Neural cell (in vitro differentiated cells): ENCODE measurements around the gene ENPP1.

Experiments used
- EP300 ChIP-seq: fragments of 450-650 bp; conservative IDR thresholded peaks from 2 replicates; pipeline ENCODE4 v1.6.1; 2014; ENCODE audit warnings: antibody characterized with exemption, mild to moderate bottlenecking, moderate library complexity; ENCODE audit not compliant: poor library complexity, severe bottlenecking
- EZH2 ChIP-seq: fragments of 200-600, 300-800 bp; shearing (Covaris generic), sonication (generic); IDR thresholded peaks from 2 replicates; pipeline ENCODE4 v1.6.1; 2014; ENCODE audit warnings: antibody characterized with exemption, low read length, borderline replicate concordance, mild to moderate bottlenecking; ENCODE audit not compliant: insufficient read depth, poor library complexity, severe bottlenecking
- MXI1 ChIP-seq: fragments of 450-650 bp; conservative IDR thresholded peaks from 2 replicates; pipeline ENCODE4 v1.6.1; 2014; ENCODE audit warnings: antibody characterized with exemption, mild to moderate bottlenecking; ENCODE audit not compliant: poor library complexity, severe bottlenecking
- POLR2AphosphoS5 ChIP-seq: IDR thresholded peaks from 2 replicates; pipeline ENCODE4 v1.6.1; 2012
- TAF1 ChIP-seq: IDR thresholded peaks from 2 replicates; pipeline ENCODE4 v1.6.1; 2012; ENCODE audit warnings: low read depth
- TF ChIP-seq, protein P1 (sequence below): fragments of 450-650 bp; IDR thresholded peaks from 2 replicates; pipeline ENCODE4 v1.5.1; 2014; ENCODE audit warnings: antibody characterized with exemption, mild to moderate bottlenecking, moderate library complexity; ENCODE audit not compliant: poor library complexity, severe bottlenecking

DNA sequence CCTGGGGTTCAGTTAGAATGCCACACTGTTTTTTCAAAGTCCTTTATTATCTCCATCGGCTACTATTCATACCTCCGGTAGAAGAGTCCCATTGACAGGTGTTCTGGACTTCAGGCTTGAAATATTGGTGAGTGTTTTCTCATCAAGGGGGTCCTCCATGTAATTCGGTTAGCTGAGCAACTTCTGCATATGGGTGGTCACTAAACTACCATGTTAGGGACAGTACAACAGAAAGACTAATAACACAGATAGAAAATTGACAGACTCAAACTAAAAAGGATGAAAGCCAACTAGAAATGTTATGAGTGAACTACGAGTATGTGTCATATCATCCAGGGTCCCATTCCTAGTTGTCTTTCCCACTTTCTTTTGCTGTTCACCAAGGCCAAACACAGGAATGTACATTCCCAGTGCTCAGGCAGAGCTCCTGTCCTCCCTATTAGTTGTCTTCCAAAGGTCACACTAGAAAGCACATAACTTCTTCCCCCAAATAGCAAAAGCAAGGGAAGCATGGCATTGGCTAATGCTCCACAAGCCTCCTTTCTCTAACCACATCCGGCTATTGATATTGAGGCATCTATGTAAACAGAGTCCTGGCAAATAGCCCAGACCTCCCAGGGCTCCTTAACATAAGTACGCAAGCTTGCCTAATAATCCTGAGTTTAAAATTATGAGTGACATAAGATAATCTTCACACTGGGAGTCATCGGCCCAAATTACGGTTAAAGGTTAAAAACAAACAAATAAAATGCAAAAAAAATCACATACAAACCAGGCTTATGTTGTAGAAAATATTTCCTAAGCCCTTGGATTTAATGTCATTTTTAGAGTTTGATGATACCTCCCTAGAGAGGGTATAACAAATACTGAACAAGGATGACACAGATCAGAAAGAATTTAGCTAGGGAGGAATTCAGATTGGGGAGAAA lies 130.1 kb downstream of the ENPP1 start:
- TF ChIP-seq, protein P1, sequence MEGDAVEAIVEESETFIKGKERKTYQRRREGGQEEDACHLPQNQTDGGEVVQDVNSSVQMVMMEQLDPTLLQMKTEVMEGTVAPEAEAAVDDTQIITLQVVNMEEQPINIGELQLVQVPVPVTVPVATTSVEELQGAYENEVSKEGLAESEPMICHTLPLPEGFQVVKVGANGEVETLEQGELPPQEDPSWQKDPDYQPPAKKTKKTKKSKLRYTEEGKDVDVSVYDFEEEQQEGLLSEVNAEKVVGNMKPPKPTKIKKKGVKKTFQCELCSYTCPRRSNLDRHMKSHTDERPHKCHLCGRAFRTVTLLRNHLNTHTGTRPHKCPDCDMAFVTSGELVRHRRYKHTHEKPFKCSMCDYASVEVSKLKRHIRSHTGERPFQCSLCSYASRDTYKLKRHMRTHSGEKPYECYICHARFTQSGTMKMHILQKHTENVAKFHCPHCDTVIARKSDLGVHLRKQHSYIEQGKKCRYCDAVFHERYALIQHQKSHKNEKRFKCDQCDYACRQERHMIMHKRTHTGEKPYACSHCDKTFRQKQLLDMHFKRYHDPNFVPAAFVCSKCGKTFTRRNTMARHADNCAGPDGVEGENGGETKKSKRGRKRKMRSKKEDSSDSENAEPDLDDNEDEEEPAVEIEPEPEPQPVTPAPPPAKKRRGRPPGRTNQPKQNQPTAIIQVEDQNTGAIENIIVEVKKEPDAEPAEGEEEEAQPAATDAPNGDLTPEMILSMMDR, result no peak
- TF ChIP-seq TAF1, result no peak
- TF ChIP-seq MXI1, result no peak
- TF ChIP-seq POLR2AphosphoS5, result no peak
- no peak for TF ChIP-seq EZH2
- TF ChIP-seq EP300, result no peak
